Effector CD4-positive, alpha-beta T cell (primary cell): ENCODE results near the gene RAF1.
"Not testable (repeated sequence)": the region's sequence is repeated elsewhere in the genome, so short reads cannot be mapped to it uniquely, and the experiment has no call there.

Source experiments
- DNase-seq: peaks from one replicate; pipeline ENCODE4 v3.0.0-alpha.2; 2020
- total RNA-seq: gene quantifications from one replicate; lab custom pipeline; 2026; lab: John Stamatoyannopoulos, UW

RAF1 gene
- total RNA-seq, result 280 reads per million, percentile 95 among the genes with 10 or more reads in this experiment

DNA sequence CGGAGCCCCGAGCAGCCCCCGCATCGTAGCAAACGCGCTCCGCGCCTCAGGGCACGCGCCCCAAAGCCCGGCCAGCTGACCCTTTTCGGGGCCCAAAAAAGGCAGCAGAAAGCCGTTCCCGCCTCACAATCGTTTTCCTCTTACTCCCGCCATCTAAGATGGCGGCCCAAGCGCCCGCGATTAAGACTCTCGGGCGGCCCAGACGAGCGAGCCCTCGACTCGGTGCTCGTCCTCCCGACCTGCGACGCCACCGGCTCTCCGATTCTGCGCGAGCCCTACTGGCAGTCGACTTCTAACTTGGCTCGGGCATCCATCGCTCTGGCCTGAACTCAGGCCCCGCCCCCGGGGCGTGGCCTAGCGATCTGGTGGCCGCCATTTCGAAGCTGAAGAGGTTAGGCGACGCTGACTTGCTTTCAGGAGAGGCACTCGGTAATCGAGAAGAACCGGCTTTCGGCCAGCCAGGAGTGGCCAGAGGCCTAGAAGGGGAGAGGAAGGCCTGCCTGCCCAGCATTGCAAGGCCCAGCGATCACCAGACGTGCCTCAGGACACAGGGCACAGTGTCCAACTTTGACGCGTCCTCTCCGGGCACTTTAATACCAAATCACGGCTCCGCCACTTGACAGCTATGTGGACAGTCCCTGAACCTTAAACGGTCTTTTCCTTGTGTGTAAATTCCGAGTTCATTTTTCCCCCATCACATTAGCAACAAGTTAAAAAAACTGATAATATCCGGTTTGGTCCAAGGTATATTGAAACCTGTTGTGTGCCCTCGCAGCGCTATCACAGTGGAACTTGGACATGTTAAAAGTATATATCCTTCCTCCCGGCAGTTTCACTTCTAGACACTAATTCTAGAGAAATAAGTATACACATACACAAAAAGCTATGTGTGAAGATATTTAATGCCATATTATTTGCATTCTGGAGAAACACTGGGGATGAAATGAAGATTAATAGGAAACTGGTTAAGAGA is at the start of gene RAF1:
Gene RAF1 (minus strand): TSS at position 182 of the 973 bp plus-strand sequence. CDS start 45,396 bp downstream, outside the sequence.
- DNase-seq, result peak; percentile 96

DNA sequence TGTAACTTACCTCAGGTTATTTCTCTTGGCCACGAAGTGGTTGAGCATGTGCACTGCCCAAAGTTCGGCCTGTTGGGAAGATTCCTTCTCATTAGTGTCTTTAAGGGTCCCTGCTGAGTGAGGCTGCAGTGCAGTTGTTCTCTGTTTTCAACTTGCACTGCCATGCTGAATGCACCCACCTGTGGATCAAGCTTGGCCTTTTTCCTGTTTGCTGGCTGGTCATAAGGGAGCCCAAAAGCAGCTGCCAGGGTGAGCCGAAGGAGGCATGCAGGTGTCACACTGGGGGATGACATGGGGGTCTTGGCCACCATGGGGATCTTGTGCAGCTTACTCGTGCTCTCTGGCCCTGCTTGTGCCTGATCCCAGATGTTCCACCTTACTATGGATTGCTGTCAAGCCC is 46.1 kb upstream of the RAF1 start:
- DNase-seq, result no peak

DNA sequence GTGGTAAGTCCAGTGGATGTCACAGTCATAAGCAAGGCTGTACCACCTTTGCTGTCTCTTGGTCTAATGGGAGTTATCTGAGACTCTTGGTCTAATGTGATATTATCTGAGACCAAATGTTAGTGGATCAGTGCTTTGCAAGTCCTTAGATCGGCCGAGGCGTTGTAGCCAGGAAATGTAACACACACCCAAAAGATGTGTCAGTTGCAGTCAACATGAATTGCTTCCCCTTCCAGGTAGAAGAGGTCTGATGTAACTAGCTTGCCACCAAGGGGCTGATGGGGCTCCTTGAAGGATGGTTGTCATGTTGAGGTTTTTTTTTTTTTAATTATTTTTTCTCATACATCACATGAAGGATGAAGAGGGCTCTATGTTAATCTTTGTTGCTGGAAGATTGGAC is 45.4 kb upstream of the RAF1 start:
- DNase-seq, result no peak

DNA sequence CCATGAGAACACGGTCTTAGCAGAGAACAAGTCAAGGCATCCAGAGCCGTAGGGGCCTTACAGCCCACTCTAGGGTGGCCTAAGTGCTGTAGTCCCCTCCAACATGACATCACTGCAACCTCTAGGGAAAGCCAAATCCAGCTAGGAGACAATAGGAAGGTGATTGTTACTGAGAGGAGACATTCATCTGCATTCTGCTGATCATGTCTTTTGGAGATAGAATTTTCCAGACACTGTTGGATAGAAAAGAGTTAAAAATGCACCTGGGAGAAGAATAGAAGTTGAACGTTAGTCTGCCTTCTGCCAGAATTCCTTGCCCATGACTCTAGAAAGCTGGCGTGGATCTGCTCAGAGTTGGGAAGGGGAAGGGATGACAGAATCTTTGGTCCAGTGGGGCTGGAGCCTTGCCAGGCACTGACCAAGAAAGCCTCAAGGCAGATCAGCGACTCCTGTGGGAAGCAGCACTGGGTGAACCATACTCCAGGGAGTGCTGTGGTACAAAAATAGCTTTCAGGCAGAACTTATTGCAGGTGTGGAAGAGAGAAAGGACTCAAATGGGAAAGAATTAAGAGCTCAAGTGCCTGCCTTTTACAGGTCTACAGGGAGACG is 44.8 kb upstream of the RAF1 start:
- DNase-seq, result no peak

DNA sequence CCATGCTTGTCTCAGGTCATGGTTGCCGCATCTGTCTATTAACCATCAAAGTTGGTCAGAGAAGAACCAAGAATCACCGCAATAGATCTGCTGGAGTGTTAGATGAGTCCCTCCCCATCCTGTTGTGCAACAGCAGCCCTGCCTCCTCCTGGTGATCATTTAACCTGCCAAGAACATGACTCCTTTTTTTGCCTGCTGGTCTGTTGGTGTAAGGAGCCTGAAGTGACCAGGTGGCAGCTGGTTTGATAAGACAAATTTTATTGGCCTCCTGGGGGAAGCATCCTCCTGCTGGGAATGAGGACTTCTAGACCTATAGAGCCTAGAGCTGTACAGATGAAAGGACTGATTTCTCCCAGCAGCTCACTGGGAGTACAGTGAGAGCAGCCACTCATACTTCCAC is 43.5 kb upstream of the RAF1 start:
- DNase-seq, result no peak

DNA sequence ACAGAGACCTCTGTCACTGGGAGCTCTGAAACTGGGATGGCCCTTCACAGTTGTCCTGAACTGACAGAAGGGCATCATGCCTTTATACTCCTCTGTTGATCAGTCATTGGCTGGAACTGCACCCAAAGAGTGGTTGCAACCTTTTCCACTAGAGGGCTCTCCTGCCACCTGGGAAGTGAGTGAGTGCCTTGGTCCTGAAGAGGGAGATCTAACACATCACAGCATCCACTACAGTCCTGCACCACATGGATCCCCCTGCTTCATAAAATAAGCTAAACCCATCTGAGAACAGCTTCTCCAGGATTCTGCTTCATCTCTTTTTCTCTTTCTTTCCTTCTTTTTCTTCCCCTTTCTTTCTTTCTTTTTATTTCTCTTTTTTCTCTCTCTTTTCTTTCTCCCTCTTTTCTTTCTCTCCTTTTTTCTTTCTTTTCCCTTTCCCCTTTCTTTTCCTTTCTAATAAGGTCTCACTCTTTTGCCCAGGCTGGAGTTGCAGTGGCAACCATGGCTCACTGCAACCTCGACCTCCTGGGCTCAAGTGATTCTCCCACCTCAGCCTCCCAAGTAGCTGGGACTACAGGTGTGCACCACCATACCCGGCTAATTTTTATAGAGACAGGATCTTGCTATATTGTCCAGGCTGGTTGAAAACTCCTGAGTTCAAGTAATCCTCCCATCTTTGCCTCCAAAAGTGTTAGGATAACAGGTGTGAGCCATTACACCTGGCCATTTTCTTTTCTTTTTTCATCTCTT is 42.8 kb upstream of the RAF1 start:
- peak; percentile 39 for DNase-seq

DNA sequence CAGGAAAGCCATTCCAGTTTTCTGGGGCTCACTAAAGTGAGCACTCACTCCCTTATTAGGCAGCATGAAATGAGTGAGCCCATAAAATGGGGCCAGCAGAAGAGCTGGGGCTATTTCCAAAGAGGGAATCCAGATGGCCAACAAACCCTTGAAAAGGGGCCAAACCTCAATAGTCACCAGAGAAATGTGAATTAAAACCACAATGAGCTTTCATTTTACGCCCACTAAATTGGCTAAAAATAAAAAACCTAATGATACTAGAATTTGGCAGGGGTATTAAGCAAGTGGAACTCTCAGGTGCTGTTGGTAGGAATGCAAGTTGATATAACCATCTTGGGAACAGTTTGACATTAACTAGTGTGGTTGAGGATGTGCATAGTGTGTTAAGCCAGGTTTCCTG is 42.1 kb upstream of the RAF1 start:
- DNase-seq, result no peak

DNA sequence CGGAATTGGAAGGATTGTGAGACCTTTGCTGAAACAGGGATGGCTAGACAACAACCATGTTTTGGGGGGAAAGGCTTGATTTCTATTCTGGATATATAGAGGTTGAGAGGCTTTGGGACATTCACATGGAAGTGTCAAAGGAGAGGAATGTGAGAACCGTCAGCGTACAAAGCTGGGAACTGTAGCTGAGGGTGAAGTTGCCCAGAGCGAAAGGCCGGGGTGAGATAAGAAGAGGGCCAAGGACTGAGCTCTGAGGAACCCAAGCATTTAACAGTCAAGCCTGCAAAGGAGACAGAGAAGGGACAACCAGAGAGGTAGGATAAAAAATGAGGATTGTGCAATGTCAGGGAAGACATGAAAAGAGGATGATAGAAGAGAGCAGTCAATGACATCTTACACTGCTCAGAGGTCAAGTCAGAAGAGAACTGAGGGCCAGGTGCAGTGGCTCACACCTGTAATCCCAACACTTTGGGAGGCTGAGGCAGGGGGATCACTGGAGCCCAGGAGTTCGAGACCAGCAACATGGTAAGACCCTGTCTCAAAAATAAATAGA is 41.5 kb upstream of the RAF1 start:
- no peak for DNase-seq

DNA sequence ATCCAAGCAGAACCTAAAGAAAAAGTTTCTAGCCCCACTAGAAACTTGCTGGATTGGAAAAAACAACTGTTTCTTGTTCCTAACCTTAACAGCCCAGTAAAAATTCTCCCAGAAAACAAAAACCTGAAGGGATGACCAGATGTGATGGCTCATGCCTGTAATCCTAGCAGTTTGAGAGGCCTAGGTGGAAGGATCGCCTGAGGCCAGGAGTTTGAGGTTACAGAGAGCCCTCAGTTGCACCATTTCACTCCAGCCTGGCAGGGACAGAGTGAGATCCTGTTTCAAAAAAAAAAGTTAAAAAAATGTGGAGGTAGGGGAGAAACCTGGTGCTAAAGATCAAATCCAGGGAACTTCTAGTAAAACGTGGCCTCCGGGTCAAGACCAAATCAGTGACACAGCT is 38.6 kb upstream of the RAF1 start:
- DNase-seq, result no peak

DNA sequence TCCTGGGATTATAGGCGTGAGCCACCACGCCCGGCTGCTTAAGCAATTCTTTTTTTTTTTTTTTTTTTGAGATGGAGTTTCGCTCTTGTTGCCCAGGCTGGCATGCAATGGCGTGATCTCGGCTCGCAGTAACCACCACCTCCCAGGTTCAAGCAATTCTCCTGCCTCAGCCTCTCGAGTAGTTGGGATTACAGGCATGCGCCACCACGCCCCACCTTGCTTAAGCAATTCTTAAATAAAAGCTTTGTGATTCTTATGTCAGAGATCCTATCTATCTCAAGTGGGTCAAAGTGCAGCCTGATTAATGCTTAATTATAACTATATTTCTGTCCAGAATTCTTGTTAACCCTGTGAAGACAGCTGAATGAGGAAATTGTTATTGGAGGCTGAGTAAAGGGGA is 37.7 kb upstream of the RAF1 start:
- DNase-seq, result not testable (repeated sequence)

DNA sequence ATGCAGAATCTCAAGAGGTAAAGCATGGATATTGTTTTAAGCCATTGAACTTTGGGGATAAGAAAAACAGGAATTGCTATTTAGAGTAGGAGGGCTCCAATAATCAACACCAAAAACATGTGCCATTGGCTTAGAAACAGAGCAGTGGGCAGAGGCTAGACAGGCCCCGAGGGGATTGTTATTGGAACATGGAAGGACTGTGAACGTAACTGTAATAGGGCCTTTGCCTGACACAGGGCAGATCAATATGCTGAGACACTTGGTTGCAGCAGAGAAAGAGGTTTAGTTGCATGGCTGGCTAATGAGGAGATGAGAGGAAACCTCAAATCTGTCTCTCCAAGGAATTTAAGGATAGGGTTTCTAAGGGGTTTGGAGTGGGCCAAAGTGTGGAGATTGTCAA is 36.9 kb upstream of the RAF1 start:
- DNase-seq, result no peak

DNA sequence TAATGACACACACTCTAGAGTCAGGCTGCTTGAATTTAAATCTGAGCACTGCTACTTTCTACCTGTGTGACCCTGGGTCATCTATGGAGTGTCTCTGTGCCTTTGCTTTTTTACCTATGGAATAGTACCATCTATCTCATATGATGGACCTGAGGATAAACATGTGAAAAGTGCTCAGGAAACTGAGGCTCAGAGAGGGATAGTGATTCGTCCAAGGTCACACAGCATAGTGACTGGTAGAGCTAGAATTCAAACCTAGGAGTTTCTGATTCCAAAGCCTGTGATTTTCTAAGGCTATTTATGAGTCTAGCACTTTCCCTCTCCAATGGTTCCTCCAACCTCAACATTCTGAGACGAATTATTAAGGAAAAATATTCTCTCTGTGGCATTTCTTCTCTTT is 32.0 kb upstream of the RAF1 start:
- no peak for DNase-seq

DNA sequence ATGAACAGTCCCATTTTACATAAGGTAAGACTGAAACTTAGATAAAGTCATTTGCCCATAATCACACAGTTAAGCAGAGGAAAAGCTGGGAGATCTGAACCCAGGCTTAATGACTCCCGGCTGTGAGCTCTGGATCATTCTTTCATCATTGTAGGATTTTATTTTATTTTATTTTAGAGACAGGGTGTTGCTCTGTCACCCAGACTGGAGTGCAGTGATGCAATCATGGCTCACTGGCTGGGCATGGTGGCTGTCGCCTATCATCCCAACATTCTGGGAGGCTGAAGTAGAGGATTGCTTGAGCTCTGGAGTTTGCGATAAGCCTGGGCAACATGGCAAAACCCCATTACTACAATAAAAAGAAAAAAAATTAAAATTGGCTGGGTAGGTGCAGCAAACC is 31.2 kb upstream of the RAF1 start:
- no peak for DNase-seq

DNA sequence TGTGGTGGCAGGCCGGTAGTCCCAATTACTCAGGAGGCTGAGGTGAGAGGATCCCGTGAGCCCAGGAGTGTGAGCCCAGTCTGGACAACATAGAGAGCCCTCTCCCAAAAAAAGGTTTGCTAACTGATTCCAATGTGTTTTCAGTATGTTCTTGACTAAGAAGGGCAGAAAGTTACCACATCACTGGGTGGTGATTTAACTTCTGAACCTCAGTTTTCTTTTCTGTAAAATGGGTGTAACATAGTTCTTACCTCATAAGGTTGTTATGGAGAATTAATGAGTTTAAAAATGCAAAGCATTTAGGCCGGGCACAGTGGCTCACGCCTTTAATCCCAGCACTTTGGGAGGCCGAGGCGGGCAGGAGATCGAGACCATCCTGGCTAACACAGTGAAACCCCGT is 28.5 kb upstream of the RAF1 start:
- DNase-seq, result no peak

DNA sequence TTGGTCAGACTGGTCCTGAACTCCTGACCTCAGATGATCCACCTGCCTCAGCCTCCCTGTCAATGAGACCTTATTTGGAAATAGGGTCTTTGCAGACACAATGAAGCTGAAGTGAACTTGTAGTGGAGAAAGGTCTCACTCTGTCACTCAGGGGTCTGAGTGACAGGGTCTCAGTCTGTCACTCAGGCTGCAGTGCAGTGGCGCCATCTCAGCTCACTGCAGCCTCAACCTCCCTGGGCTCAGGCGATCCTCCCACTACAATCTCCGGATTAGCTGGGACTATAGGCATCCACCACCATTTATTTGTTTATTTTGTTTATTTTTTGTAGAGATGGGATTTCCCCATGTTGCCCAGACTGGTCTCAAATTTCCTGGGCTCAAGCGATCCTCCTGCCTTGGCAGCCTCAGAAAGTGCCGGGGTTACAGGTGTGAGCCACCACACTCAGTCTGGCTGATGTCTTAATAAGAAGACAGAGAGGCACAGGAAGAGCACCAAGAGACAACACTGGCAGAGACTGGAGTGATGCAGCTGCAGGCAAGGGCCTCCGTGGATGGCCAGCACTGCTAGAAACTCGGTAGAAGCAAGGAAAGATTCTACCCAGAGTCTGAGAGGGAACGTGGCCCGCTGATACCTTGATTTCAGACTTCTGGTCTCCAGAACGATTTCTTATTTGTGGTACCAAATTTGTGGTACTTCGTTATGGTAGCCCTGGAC is 26.2 kb upstream of the RAF1 start:
- no peak for DNase-seq

DNA sequence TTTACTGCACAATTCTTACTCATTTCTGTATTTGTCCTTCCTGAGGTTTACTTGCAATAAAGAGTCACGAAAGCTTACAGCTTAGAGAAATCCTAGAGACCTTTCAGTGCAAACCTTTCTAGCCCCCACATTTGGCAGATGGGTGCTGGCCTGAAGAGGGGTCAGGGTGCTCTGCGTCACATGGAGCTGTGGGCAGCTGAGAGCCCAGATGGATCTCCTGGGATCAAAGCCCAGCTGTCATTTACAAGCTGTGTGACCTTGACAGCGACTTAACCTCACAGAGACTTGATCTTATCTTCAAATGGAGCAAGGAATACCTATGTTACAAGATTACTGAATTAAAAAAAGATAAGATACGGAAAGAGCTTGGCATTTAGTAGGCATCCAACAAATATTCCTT is 24.0 kb upstream of the RAF1 start:
- DNase-seq, result no peak

DNA sequence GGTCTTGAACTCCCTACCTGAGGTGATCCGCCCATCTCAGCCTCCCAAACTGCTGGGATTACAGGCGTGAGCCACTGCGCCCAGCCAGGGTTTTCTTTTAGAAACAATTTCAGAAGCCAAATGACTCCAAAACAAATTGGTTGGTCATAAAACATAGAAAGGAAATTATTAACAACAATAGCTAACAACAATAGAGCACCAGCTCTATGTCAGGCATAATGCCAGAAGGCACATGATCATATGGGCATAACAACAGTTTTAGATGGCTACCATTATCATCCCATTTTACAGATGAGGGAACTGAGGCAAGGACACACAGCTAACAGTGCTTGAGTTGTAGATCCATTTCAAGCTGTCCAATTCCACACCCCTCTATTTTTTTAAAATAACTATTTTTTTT is 22.2 kb upstream of the RAF1 start:
- DNase-seq, result no peak

DNA sequence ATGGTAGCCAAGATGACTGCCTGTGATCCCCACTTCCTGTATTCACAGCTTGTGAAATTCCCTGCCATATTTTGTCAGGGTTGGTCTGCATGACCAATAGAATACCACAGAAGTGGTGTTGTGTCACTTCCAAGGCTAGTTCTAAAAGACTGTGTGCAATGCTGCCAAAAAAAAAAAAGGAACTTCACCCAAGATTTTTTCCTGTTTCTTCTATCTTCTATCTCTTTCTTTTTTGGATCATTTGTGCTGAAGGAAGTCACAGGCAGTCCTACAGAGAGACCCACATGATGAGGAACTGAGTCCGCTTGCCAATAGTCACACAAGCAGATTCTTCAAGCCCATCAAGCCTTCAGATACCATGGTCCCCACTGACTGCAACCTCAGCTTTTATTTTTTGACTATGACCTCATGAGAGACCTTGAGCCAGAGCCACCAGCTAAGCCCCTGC is 18.1 kb upstream of the RAF1 start:
- DNase-seq, result no peak

DNA sequence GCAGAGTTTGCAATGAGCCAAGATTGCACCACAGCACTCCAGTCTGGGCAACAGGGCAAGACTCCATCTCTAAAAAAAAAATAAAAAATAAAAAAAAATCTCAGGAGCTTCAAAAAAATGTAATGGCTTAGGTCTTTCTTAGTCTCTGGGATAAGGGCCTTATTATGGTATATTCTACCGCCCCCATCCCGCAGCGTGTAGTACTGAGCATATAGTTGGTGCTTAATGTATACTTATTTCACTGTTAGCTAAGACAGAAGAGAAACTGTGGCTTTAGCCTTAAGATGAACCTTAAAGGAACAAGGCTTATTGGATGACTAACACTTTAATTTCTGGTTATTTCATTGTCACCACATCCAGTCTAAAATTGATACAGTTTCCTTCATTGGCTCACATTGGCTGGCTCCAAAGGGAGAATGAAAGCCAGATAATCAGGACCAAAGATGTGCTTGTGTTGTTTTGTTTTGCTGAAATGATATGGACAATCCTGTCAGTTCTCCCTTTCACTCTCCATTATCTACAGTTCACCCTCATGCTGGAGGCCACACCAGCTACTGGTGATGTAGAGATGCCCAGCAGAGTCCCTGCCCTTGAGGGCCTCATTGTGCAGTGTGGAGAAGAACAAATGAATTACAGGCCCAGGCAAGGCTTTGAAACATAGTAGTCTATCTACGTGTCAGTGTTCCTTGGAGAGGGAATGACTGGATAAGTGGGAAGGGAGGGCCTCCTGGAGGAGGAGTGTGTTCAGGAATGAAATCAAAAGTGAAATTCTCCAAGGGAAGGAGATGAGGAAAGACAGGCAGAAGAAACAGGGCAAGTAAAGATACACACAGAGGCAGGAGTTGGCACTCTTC is 17.4 kb upstream of the RAF1 start:
- no peak for DNase-seq

DNA sequence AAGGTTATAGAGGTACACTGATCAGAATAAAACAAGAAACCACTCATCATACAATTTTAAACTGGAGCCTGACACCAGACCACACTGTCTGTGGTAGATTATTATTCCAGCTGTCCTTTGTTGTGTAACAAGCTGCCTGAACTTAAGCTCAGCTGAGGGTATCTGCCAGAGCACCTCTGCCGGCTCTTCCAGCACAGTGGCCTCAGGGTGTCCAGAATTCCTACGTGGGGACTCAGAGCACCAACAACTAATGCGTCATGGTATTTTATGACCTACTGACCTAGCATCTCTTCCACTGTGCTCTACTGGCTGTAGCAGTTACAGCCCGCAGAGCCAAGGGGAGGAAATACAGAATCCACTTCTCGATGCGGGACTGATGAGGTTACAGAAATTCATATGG is 15.6 kb upstream of the RAF1 start:
- DNase-seq, result no peak

DNA sequence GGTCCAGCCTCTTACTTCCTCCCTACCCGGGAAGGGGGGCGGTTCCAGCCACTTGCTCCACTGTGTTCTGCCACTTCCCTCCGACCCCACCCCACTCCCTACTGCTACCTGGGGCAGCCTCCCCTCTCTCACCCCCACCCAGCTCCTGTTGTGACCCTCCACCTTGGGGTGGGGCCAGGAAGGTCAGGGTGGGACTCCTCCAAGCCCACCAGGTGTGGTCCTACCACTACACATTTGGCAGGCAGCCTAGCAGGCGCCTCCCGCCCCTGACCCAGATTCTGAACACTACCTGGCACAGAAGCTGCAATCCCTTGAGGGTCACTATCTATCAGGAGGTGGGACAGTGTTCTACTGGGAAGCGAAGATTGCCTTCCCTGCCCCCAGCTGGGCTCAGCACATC is 13.7 kb upstream of the RAF1 start:
- no peak for DNase-seq
